SK-N-SH treated with all-trans-retinoic acid at 6 μM for 48 hours (cell line): ENCODE data around the gene SLIT2.

Source experiments
- CREB5 ChIP-seq: fragments of 250-450 bp; sonication (Bioruptor Pico); IDR thresholded peaks from 2 replicates; pipeline ENCODE4 v1.5.1; 2020; ENCODE audit warnings: low read depth, mild to moderate bottlenecking, moderate library complexity
- ESRRG ChIP-seq: fragments of 250-450 bp; sonication (Bioruptor Pico); IDR thresholded peaks from 2 replicates; pipeline ENCODE4 v1.6.1; 2021; ENCODE audit warnings: mild to moderate bottlenecking
- PATZ1 ChIP-seq: fragments of 250-450 bp; sonication (Bioruptor Pico); IDR thresholded peaks from 2 replicates; pipeline ENCODE4 v1.8.0; 2020; ENCODE audit warnings: mild to moderate bottlenecking, moderate library complexity, borderline replicate concordance
- RARB ChIP-seq: fragments of 250-450 bp; sonication (Bioruptor Pico); IDR thresholded peaks from 2 replicates; pipeline ENCODE4 v1.8.0; 2021; ENCODE audit warnings: mild to moderate bottlenecking, moderate library complexity
- TCF4 ChIP-seq: fragments of 250-450 bp; sonication (Bioruptor Pico); IDR thresholded peaks from 2 replicates; pipeline ENCODE4 v1.8.0; 2021; ENCODE audit warnings: mild to moderate bottlenecking, moderate library complexity, borderline replicate concordance
- TSHZ2 ChIP-seq: fragments of 250-450 bp; sonication (Bioruptor Pico); IDR thresholded peaks from 2 replicates; pipeline ENCODE4 v1.5.0; 2020; ENCODE audit warnings: mild to moderate bottlenecking, moderate library complexity
- ZC3H10 ChIP-seq: fragments of 250-450 bp; sonication (Bioruptor Pico); IDR thresholded peaks from 2 replicates; pipeline ENCODE4 v1.5.1; 2021; ENCODE audit warnings: mild to moderate bottlenecking, moderate library complexity
- ZFP30 ChIP-seq: fragments of 450-650 bp; formaldehyde crosslinking; IDR thresholded peaks from 2 replicates; pipeline ENCODE4 v1.5.0; 2022; ENCODE audit warnings: mild to moderate bottlenecking, moderate library complexity
- ZNF70 ChIP-seq: fragments of 450-650 bp; formaldehyde crosslinking; IDR thresholded peaks from 2 replicates; pipeline ENCODE4 v1.5.0; 2020; ENCODE audit warnings: mild to moderate bottlenecking, moderate library complexity
- ZNF8 ChIP-seq: fragments of 450-650 bp; formaldehyde crosslinking; IDR thresholded peaks from 2 replicates; pipeline ENCODE4 v1.5.0; 2020; ENCODE audit warnings: mild to moderate bottlenecking, moderate library complexity
- TF ChIP-seq, protein P1 (sequence below): fragments of 250-450 bp; sonication (Bioruptor Pico); IDR thresholded peaks from 2 replicates; pipeline ENCODE4 v1.5.1; 2021; ENCODE audit warnings: mild to moderate bottlenecking, moderate library complexity

DNA sequence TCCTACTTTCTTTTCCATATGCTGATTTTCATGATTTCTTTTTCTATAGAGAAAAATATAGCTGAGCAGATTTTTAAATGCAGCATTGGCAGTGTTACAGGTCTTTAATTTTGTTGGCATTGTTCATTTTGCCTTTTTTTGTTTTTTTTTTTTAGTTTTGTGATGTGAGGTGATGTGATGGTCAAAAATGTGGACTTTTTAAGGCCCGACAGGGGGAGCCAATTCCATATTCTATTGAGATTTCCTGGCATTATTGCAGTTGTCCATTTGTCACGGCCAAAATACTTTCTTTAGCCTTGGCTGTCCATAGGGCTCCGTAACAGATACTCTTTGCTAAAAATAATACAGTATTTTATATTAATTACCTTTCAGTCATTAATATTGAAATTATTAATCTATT is 47.8 kb downstream of the SLIT2 start:
- TF ChIP-seq TCF4 = no peak
- no peak for TF ChIP-seq TSHZ2 (CRISPR knock-in tag)
- no peak for TF ChIP-seq ZFP30 (CRISPR knock-in tag)
- TF ChIP-seq ZC3H10 (CRISPR knock-in tag) = no peak
- TF ChIP-seq CREB5 (CRISPR knock-in tag) = no peak
- no peak for TF ChIP-seq RARB (CRISPR knock-in tag)
- TF ChIP-seq PATZ1 (CRISPR knock-in tag) = no peak
- no peak for TF ChIP-seq ESRRG (CRISPR knock-in tag)
- no peak for TF ChIP-seq ZNF8
- TF ChIP-seq, protein P1, sequence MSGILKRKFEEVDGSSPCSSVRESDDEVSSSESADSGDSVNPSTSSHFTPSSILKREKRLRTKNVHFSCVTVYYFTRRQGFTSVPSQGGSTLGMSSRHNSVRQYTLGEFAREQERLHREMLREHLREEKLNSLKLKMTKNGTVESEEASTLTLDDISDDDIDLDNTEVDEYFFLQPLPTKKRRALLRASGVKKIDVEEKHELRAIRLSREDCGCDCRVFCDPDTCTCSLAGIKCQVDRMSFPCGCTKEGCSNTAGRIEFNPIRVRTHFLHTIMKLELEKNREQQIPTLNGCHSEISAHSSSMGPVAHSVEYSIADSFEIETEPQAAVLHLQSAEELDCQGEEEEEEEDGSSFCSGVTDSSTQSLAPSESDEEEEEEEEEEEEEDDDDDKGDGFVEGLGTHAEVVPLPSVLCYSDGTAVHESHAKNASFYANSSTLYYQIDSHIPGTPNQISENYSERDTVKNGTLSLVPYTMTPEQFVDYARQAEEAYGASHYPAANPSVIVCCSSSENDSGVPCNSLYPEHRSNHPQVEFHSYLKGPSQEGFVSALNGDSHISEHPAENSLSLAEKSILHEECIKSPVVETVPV (CRISPR knock-in tag) = no peak
- no peak for TF ChIP-seq ZNF70 (CRISPR knock-in tag)
